Measurements from ENCODE around the gene P2RY10.

Gene P2RY10

GRCh38 chrX:78957768-78958130 is 12.6 kb downstream of the P2RY10 start:
- H3K9me2 ChIP-seq (replicated peaks; ENCODE audit: insufficient read depth, low read length): no peaks in the 10 kb centered on the region
- no peak overlapping the region for H3K9ac ChIP-seq (ENCODE audit: low read length)
- no peaks in the 10 kb centered on the region for H3K36me3 ChIP-seq (ENCODE audit: low read length)
- no peak overlapping the region for H3K4me2 ChIP-seq (ENCODE audit: low read depth, low read length, poor library complexity, severe bottlenecking)
- no peak overlapping the region for H2AFZ ChIP-seq (ENCODE audit: low read depth, low read length, severe bottlenecking)
- no peaks in the 10 kb centered on the region for H4K20me1 ChIP-seq (ENCODE audit: low read depth, low read length)
- TF ChIP-seq, protein P1, sequence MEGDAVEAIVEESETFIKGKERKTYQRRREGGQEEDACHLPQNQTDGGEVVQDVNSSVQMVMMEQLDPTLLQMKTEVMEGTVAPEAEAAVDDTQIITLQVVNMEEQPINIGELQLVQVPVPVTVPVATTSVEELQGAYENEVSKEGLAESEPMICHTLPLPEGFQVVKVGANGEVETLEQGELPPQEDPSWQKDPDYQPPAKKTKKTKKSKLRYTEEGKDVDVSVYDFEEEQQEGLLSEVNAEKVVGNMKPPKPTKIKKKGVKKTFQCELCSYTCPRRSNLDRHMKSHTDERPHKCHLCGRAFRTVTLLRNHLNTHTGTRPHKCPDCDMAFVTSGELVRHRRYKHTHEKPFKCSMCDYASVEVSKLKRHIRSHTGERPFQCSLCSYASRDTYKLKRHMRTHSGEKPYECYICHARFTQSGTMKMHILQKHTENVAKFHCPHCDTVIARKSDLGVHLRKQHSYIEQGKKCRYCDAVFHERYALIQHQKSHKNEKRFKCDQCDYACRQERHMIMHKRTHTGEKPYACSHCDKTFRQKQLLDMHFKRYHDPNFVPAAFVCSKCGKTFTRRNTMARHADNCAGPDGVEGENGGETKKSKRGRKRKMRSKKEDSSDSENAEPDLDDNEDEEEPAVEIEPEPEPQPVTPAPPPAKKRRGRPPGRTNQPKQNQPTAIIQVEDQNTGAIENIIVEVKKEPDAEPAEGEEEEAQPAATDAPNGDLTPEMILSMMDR (IDR thresholded peaks at IDR 0.05; ENCODE audit: insufficient read depth, low read length, poor library complexity, severe bottlenecking): no peak
- TF ChIP-seq EZH2phosphoT487 (conservative IDR thresholded peaks at IDR 0.05; ENCODE audit: low read length): no peak
- H3K27ac ChIP-seq (ENCODE audit: low read depth, low read length): no peak overlapping the region
- H3F3A ChIP-seq (ENCODE audit: insufficient read depth): no peaks in the 10 kb centered on the region
- no peaks in the 10 kb centered on the region for H3K79me2 ChIP-seq (ENCODE audit: insufficient read depth, low read length)
- no peak overlapping the region for H3K4me3 ChIP-seq (ENCODE audit: insufficient read depth, low read length, poor library complexity, severe bottlenecking)
- no peaks in the 10 kb centered on the region for H3K27me3 ChIP-seq (ENCODE audit: low read length)
- no peaks in the 10 kb centered on the region for H3K9me3 ChIP-seq (ENCODE audit: insufficient read depth, low read length)

DNA sequence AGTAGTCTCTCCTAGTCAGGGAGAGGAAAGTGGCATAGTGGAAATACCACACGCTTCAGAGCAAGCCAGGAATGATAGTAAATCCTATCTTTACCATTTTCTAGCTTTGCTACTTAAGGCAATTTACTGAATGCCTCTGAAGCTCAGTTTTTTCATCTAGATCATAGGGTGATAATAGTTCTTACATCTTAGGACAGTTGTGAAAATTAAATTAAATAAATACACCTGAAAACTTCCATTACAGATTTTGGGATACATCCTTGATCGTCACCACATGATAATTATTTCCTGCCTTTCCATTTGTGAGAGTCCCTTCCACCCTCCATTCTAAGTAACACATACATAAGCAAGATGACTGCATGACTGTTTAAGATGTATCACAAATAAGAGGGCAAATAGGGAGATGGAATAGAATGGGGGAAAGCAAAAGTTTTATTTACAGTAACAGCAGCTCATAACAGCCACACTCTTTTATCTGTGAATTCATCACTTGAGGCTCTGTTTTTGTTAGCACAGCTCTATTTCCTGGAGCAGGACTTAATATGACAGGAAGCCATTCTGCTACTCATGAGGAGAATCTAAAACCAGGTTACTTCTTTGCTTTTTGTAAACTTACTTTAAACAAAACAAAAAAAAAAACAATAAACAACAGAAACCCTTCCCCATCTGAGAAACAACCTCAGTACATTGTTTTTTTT is 13.4 kb downstream of the P2RY10 start:
- Histone ChIP-seq H4K20me1 (ENCODE audit: low read depth, low read length) (no peaks in the 10 kb centered on the region), H3K9ac (ENCODE audit: low read length) (no peak overlapping the region), H3K79me2 (ENCODE audit: insufficient read depth, low read length) (no peaks in the 10 kb centered on the region), H3K27ac (ENCODE audit: low read depth, low read length) (no peak overlapping the region), H3K9me3 (ENCODE audit: insufficient read depth, low read length) (no peaks in the 10 kb centered on the region), H3K4me2 (ENCODE audit: low read depth, low read length, poor library complexity, severe bottlenecking) (no peak overlapping the region), H3K36me3 (ENCODE audit: low read length) (no peaks in the 10 kb centered on the region), H3K4me3 (ENCODE audit: insufficient read depth, low read length, poor library complexity, severe bottlenecking) (no peak overlapping the region), H3F3A (ENCODE audit: insufficient read depth) (no peaks in the 10 kb centered on the region), H3K9me2 (replicated peaks; ENCODE audit: insufficient read depth, low read length) (no peaks in the 10 kb centered on the region), H2AFZ (ENCODE audit: low read depth, low read length, severe bottlenecking) (no peak overlapping the region), H3K27me3 (ENCODE audit: low read length) (no peaks in the 10 kb centered on the region)
- TF ChIP-seq, protein P1 (IDR thresholded peaks at IDR 0.05; ENCODE audit: insufficient read depth, low read length, poor library complexity, severe bottlenecking): no peak

- no peaks in the 10 kb centered on the region for H3K36me3 ChIP-seq (ENCODE audit: low read length)
- no peaks in the 10 kb centered on the region for H3K9me3 ChIP-seq (ENCODE audit: insufficient read depth, low read length)
- no peak overlapping the region for H3K9ac ChIP-seq (ENCODE audit: low read length)
- no peaks in the 10 kb centered on the region for H3K27me3 ChIP-seq (ENCODE audit: low read length)
- H3K79me2 ChIP-seq (ENCODE audit: insufficient read depth, low read length): no peaks in the 10 kb centered on the region
- TF ChIP-seq EZH2phosphoT487 (conservative IDR thresholded peaks at IDR 0.05; ENCODE audit: low read length): no peak
- TF ChIP-seq, protein P1 (IDR thresholded peaks at IDR 0.05; ENCODE audit: insufficient read depth, low read length, poor library complexity, severe bottlenecking): no peak
- no peaks in the 10 kb centered on the region for H4K20me1 ChIP-seq (ENCODE audit: low read depth, low read length)
- H2AFZ ChIP-seq (ENCODE audit: low read depth, low read length, severe bottlenecking): no peak overlapping the region
- H3F3A ChIP-seq (ENCODE audit: insufficient read depth): no peaks in the 10 kb centered on the region
- no peak overlapping the region for H3K4me3 ChIP-seq (ENCODE audit: insufficient read depth, low read length, poor library complexity, severe bottlenecking)
- no peak overlapping the region for H3K27ac ChIP-seq (ENCODE audit: low read depth, low read length)
- no peaks in the 10 kb centered on the region for H3K9me2 ChIP-seq (replicated peaks; ENCODE audit: insufficient read depth, low read length)
- H3K4me2 ChIP-seq (ENCODE audit: low read depth, low read length, poor library complexity, severe bottlenecking): no peak overlapping the region
Measured at GRCh38 chrX:78960888-78961287, 15.7 kb downstream of the P2RY10 start.
